H1 (cell line): ENCODE data around the gene ITPR1. TPM values are rescaled to one million over a fixed set of nuclear protein-coding genes. Genes with fewer than 3 reads are reported as not detected.

Experiments used
- polyA plus RNA-seq, 7 experiments: library from polyadenylated mRNA; depleted of rRNA in 3 of 7; stranded (reverse) in 5 of 7; unstranded in 2 of 7; fragments of >200 nt in 5 of 7; fragments of 200-250 nt in 2 of 7; gene quantifications; 1 replicate in 5 of 7; 2 replicates in 1 of 7; 4 replicates in 1 of 7; pipeline versions ENCODE4 v1.2.1 to v1.2.3, GENCODE V29; 2011 to 2013; ENCODE audit warnings: missing spikeins in 2 of 7, mixed read lengths in 2 of 7
- total RNA-seq: library from RNA; stranded (reverse); fragmentation: NEBNext Ultra II Directional; extraction: Animal tissue kit (Norgen Biotek cat#: 25700); gene quantifications from 2 replicates; pipeline ENCODE4 v1.2.1, GENCODE V29; 2021
- TF ChIP-seq, protein P1 (sequence below), 3 experiments: IDR thresholded peaks; 1 replicate in 2 of 3; 2 replicates in 1 of 3; pipeline versions ENCODE4 v1.5.1 to v1.6.1; 2011; ENCODE audit warnings: low read length in 3 of 3, mild to moderate bottlenecking in 3 of 3, inconsistent platforms in 2 of 3, low read depth in 1 of 3, moderate library complexity in 1 of 3; ENCODE audit not compliant: insufficient read depth in 1 of 3; ENCODE audit errors: control extremely low read depth in 1 of 3

The ITPR1 gene
- total and polyA plus RNA-seq, 2 of the 8 experiments (the other 6 are each of a cell fraction or from before 2014, with no cell fraction given), result 2.5 to 16.3 TPM

DNA sequence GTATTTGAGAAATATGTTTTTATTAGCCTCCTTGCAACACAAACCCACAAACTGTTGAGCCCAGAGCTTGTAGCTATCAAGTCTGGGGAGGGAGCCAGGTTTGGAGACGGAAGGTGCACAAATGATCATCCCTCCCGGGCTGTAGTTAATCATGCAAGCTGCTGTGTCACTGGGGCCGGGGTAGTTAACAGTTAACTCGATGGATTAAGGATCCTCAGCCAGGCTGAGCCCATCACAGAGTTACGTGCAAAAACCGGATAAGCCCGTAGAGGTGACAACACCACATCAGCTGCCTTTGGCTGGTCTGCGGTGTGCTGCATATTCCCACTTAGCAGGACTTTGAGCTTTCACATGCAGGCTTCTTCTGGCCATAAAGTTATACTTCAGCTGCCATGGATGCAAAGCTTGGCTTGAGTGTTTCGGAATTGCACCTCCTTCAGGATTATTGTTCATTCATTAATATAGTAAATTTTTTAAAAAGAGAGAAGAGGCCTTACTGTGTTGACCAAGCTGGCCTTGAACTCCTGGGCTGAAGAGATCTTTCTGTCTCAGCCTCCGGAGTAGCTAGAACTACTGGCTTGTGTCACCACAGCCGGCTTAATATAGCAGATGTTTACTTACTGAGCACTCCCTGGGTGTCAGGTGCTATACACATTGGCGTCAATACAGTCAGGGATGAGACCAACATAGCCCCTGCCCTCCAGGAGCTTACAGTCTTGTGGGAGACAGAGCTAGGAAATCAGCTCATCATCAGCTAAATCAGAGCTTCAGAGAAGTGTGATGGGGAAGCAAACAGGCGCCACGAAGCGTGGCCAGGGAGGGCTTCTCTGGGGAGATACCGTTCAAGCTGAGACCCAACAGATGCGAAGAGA is 259.3 kb downstream of the ITPR1 start (continued):
- TF ChIP-seq, protein P1, sequence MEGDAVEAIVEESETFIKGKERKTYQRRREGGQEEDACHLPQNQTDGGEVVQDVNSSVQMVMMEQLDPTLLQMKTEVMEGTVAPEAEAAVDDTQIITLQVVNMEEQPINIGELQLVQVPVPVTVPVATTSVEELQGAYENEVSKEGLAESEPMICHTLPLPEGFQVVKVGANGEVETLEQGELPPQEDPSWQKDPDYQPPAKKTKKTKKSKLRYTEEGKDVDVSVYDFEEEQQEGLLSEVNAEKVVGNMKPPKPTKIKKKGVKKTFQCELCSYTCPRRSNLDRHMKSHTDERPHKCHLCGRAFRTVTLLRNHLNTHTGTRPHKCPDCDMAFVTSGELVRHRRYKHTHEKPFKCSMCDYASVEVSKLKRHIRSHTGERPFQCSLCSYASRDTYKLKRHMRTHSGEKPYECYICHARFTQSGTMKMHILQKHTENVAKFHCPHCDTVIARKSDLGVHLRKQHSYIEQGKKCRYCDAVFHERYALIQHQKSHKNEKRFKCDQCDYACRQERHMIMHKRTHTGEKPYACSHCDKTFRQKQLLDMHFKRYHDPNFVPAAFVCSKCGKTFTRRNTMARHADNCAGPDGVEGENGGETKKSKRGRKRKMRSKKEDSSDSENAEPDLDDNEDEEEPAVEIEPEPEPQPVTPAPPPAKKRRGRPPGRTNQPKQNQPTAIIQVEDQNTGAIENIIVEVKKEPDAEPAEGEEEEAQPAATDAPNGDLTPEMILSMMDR (IDR thresholded peaks at IDR 0.05; ENCODE audit: control extremely low read depth in 1 of 3, insufficient read depth in 1 of 3, low read depth in 1 of 3, low read length in 3 of 3), result no peak
- TF ChIP-seq, all 59 proteins: peak for 0
